Measurements from ENCODE around the gene ERC2. TPM values are rescaled to one million over a fixed set of nuclear protein-coding genes. Genes with fewer than 3 reads are reported as not detected.

The ERC2 gene
- total RNA-seq, 6 donors from 2014 or later, result 0.67 to 14.7 (median 1.3) TPM

GRCh38 chr3:55903680-55904079, 564.6 kb downstream of the ERC2 start:
- H3K4me1 ChIP-seq, result peaks cover 0 to 11% (median 0%) of the 10 kb centered on the region in 4 donors
- TF ChIP-seq CTCF (IDR thresholded peaks at IDR 0.05) (no peak), POLR2AphosphoS5 (IDR thresholded peaks at IDR 0.05) (no peak), EP300 (IDR thresholded peaks at IDR 0.05) (no peak), POLR2A (IDR thresholded peaks at IDR 0.05) (no peak)
- ATAC-seq (ENCODE audit: low FRiP score in 2 of 2) (no peak), DNase-seq (no peak)
- no peak overlapping the region for H3K4me3 ChIP-seq
- H3K27me3 ChIP-seq, result no peaks in the 10 kb centered on the region
- H3K36me3 ChIP-seq, result no peaks in the 10 kb centered on the region
- no peaks in the 10 kb centered on the region for H3K9me3 ChIP-seq
- H3K27ac ChIP-seq, result no peak overlapping the region
- WGBS, 2 donors, result 68% methylated on average over 3 of the region's 3 CpGs

GRCh38 chr3:55902221-55902900, 565.9 kb downstream of the ERC2 start:
- Histone ChIP-seq H3K4me3 (no peak overlapping the region), H3K27ac (no peak overlapping the region), H3K9me3 (no peaks in the 10 kb centered on the region), H3K4me1 (peaks cover 0 to 4% (median 0%) of the 10 kb centered on the region in 4 donors), H3K36me3 (no peaks in the 10 kb centered on the region), H3K27me3 (no peaks in the 10 kb centered on the region)
- no peak for ATAC-seq (ENCODE audit: low FRiP score in 2 of 2)
- TF ChIP-seq POLR2AphosphoS5 (IDR thresholded peaks at IDR 0.05), result no peak
- TF ChIP-seq POLR2A (IDR thresholded peaks at IDR 0.05), result no peak
- TF ChIP-seq EP300 (IDR thresholded peaks at IDR 0.05), result no peak
- TF ChIP-seq CTCF (IDR thresholded peaks at IDR 0.05), result no peak
- no peak for DNase-seq
- 85% methylated on average over 14 of the region's 14 CpGs for WGBS, 2 donors

GRCh38 chr3:55899887-55900286, 568.4 kb downstream of the ERC2 start:
- DNase-seq, result no peak

GRCh38 chr3:55897573-55898224, 570.6 kb downstream of the ERC2 start:
- WGBS, 2 donors, result 33 to 35% methylated on average over 4 of the region's 4 CpGs
- peaks cover 0 to 5% (median 1%) of the 10 kb centered on the region in 4 donors for H3K4me1 ChIP-seq
- no peaks in the 10 kb centered on the region for H3K9me3 ChIP-seq
- no peak overlapping the region for H3K27ac ChIP-seq
- no peaks in the 10 kb centered on the region for H3K36me3 ChIP-seq
- ATAC-seq (ENCODE audit: low FRiP score in 2 of 2), result no peak
- H3K27me3 ChIP-seq, result no peaks in the 10 kb centered on the region
- DNase-seq, result no peak
- TF ChIP-seq EP300 (IDR thresholded peaks at IDR 0.05) (no peak), CTCF (IDR thresholded peaks at IDR 0.05) (peak in 3 of 6 experiments; percentile 10 to 47 (median 20)), POLR2AphosphoS5 (IDR thresholded peaks at IDR 0.05) (no peak)
- no peak overlapping the region for H3K4me3 ChIP-seq

More at GRCh38 chr3:55899887-55900286, 568.4 kb downstream of the ERC2 start:
- no peak overlapping the region for H3K27ac ChIP-seq
- H3K9me3 ChIP-seq, result no peaks in the 10 kb centered on the region
- peaks cover 0 to 3% (median 0%) of the 10 kb centered on the region in 4 donors for H3K4me1 ChIP-seq
- no peak for TF ChIP-seq CTCF (IDR thresholded peaks at IDR 0.05)
- no peak for TF ChIP-seq POLR2AphosphoS5 (IDR thresholded peaks at IDR 0.05)
- TF ChIP-seq POLR2A (IDR thresholded peaks at IDR 0.05), result no peak
- no peak for TF ChIP-seq EP300 (IDR thresholded peaks at IDR 0.05)
- 81 to 84% methylated on average over 3 of the region's 3 CpGs for WGBS, 2 donors
- no peaks in the 10 kb centered on the region for H3K36me3 ChIP-seq
- H3K4me3 ChIP-seq, result no peak overlapping the region
- ATAC-seq (ENCODE audit: low FRiP score in 2 of 2), result no peak
- no peaks in the 10 kb centered on the region for H3K27me3 ChIP-seq

Measured in upper lobe of left lung (tissue), 6 donors.